ENCODE measurements around the gene SLC25A6. TPM values are rescaled to one million over a fixed set of nuclear protein-coding genes. Genes with fewer than 3 reads are reported as not detected.

Gene SLC25A6
- total RNA-seq, 1 donor from 2014 or later = 488 TPM

- Mint-ChIP-seq H3K27ac (ENCODE audit: unreplicated experiment) (no peak overlapping the region), H3K27me3 (ENCODE audit: unreplicated experiment) (peaks cover 9% of the 10 kb centered on the region), H3K4me1 (ENCODE audit: unreplicated experiment) (no peaks in the 10 kb centered on the region), H3K4me3 (ENCODE audit: unreplicated experiment) (no peak overlapping the region), H3K36me3 (ENCODE audit: low read depth, unreplicated experiment) (peaks cover 17% of the 10 kb centered on the region), H3K9me3 (ENCODE audit: unreplicated experiment) (peaks cover 10% of the 10 kb centered on the region)
- DNase-seq (ENCODE audit: low spot score) = no peak
- TF ChIP-seq CTCF (IDR thresholded peaks at IDR 0.05; ENCODE audit: unreplicated experiment) = no peak
Observed at GRCh38 chrX:1341545-1342184, 50.2 kb downstream of the SLC25A6 start.

- H3K9me3 Mint-ChIP-seq (ENCODE audit: unreplicated experiment) = peaks cover 30% of the 10 kb centered on the region
- no peaks in the 10 kb centered on the region for H3K4me1 Mint-ChIP-seq (ENCODE audit: unreplicated experiment)
- no peak for DNase-seq (ENCODE audit: low spot score)
- H3K27me3 Mint-ChIP-seq (ENCODE audit: unreplicated experiment) = peaks cover 12% of the 10 kb centered on the region
- peaks cover 24% of the 10 kb centered on the region for H3K36me3 Mint-ChIP-seq (ENCODE audit: low read depth, unreplicated experiment)
- no peak overlapping the region for H3K27ac Mint-ChIP-seq (ENCODE audit: unreplicated experiment)
- no peak for TF ChIP-seq CTCF (IDR thresholded peaks at IDR 0.05; ENCODE audit: unreplicated experiment)
- H3K4me3 Mint-ChIP-seq (ENCODE audit: unreplicated experiment) = no peak overlapping the region
Observed at GRCh38 chrX:1336948-1337779, 54.7 kb downstream of the SLC25A6 start.

- H3K9me3 Mint-ChIP-seq (ENCODE audit: unreplicated experiment) = peaks cover 23% of the 10 kb centered on the region
- H3K27ac Mint-ChIP-seq (ENCODE audit: unreplicated experiment) = no peak within 1 kb of the TSS
- no peak for DNase-seq (ENCODE audit: low spot score)
Observed at GRCh38 chrX:1336331-1336943, 55.5 kb downstream of the SLC25A6 start, which contains the start of gene IL3RA. Gene IL3RA (plus strand): TSS chrX:1336785. CDS start chrX:1341766, 4,981 bp downstream.

More at GRCh38 chrX:1336331-1336943, 55.5 kb downstream of the SLC25A6 start, which contains the start of gene IL3RA:
- Mint-ChIP-seq H3K4me1 (ENCODE audit: unreplicated experiment) (no peaks in the 10 kb centered on the region), H3K36me3 (ENCODE audit: low read depth, unreplicated experiment) (peaks cover 18% of the 10 kb centered on the region), H3K4me3 (ENCODE audit: unreplicated experiment) (no peak within 1 kb of the TSS), H3K27me3 (ENCODE audit: unreplicated experiment) (peaks cover 10% of the 10 kb centered on the region)
- TF ChIP-seq CTCF (IDR thresholded peaks at IDR 0.05; ENCODE audit: unreplicated experiment) = no peak

Other genes starting within 250 kb of the SLC25A6 start
- not detected for gene CRLF2, start 179.5 kb downstream of the SLC25A6 start, total RNA-seq (ENCODE audit: unreplicated experiment)
- gene CSF2RA, start 123.3 kb downstream of the SLC25A6 start, total RNA-seq (ENCODE audit: unreplicated experiment) = not detected
- gene IL3RA, start 55.3 kb downstream of the SLC25A6 start, total RNA-seq (ENCODE audit: unreplicated experiment) = 0.97 TPM
- gene ASMTL, start 60.8 kb upstream of the SLC25A6 start, total RNA-seq (ENCODE audit: unreplicated experiment) = 25.8 TPM
- gene P2RY8, start 145.1 kb upstream of the SLC25A6 start, total RNA-seq (ENCODE audit: unreplicated experiment) = not detected
- 25.9 TPM for gene AKAP17A, start 199.5 kb upstream of the SLC25A6 start, total RNA-seq (ENCODE audit: unreplicated experiment)
- 0.31 TPM for gene ASMT, start 222.9 kb upstream of the SLC25A6 start, total RNA-seq (ENCODE audit: unreplicated experiment)